C4-2B (cell line): ENCODE measurements around the gene LAYN.

Source experiments
- H3K27ac ChIP-seq: fragments of 450-650 bp; 2 replicates; pipeline ENCODE4 v1.5.1; 2017
- CTCF ChIP-seq: fragments of 450-650 bp; conservative IDR thresholded peaks from 2 replicates; pipeline ENCODE4 v1.5.1; 2017; ENCODE audit warnings: mild to moderate bottlenecking
- ZFX ChIP-seq: fragments of 450-650 bp; IDR thresholded peaks from 2 replicates; pipeline ENCODE4 v1.6.1; 2017

LAYN gene

GRCh38 chr11:111512296-111513239, 28.0 kb upstream of the LAYN start, which contains the start of gene BTG4:
Gene BTG4 (minus strand): TSS chr11:111512386. CDS start chr11:111498776, 13,610 bp downstream.
- no peak within 1 kb of the TSS for H3K27ac ChIP-seq
- TF ChIP-seq ZFX (no peak), CTCF (no peak)

- no peak overlapping the region for H3K27ac ChIP-seq
- TF ChIP-seq ZFX = no peak
- TF ChIP-seq CTCF = no peak
Measured at GRCh38 chr11:111513240-111513605, 27.3 kb upstream of the LAYN start.

- TF ChIP-seq CTCF (no peak), ZFX (no peak)
- H3K27ac ChIP-seq = no peak within 1 kb of the TSS
Measured at GRCh38 chr11:111514216-111515031, 26.1 kb upstream of the LAYN start, which contains the start of gene HOATZ. Gene HOATZ (plus strand): TSS chr11:111514778. CDS start chr11:111514785, 7 bp downstream.

GRCh38 chr11:111515591-111515990, 24.9 kb upstream of the LAYN start:
- H3K27ac ChIP-seq = no peak overlapping the region
- TF ChIP-seq CTCF (no peak), ZFX (no peak)

GRCh38 chr11:111518668-111519067, 21.9 kb upstream of the LAYN start:
- no peak overlapping the region for H3K27ac ChIP-seq
- TF ChIP-seq CTCF = no peak
- no peak for TF ChIP-seq ZFX

GRCh38 chr11:111520560-111520959, 20.0 kb upstream of the LAYN start:
- TF ChIP-seq CTCF = no peak
- TF ChIP-seq ZFX = no peak
- no peak overlapping the region for H3K27ac ChIP-seq

GRCh38 chr11:111521135-111521534, 19.4 kb upstream of the LAYN start:
- no peak overlapping the region for H3K27ac ChIP-seq
- TF ChIP-seq ZFX (no peak), CTCF (no peak)
